GM21360 (cell line): ENCODE measurements around the gene CPN2.
A peak's percentile ranks its signal among the peaks of the same experiment; 100 is the strongest.

Source experiments
- ATAC-seq: cut with Tn5 transposase; IDR thresholded peaks from one replicate; pipeline ENCODE4 v1.9.1; 2021; ENCODE audit warnings: mild to moderate bottlenecking, moderate library complexity; ENCODE audit not compliant: unreplicated experiment

Gene CPN2

GRCh38 chr3:194329583-194329965 lies 21.6 kb downstream of the CPN2 start:
- no peak for ATAC-seq

- no peak for ATAC-seq
Observed at GRCh38 chr3:194328942-194329582, 22.1 kb downstream of the CPN2 start.

GRCh38 chr3:194328053-194328657 lies 23.0 kb downstream of the CPN2 start:
- ATAC-seq: no peak

GRCh38 chr3:194327218-194328052 lies 23.7 kb downstream of the CPN2 start:
- ATAC-seq: no peak

GRCh38 chr3:194326968-194327217 lies 24.2 kb downstream of the CPN2 start:
- ATAC-seq: no peak

GRCh38 chr3:194326192-194326967 lies 24.7 kb downstream of the CPN2 start:
- ATAC-seq: no peak

GRCh38 chr3:194325424-194326153 lies 25.5 kb downstream of the CPN2 start:
- ATAC-seq: no peak

GRCh38 chr3:194324823-194325327 lies 26.3 kb downstream of the CPN2 start:
- ATAC-seq: no peak

GRCh38 chr3:194323785-194324735 lies 27.1 kb downstream of the CPN2 start:
- ATAC-seq: no peak

GRCh38 chr3:194322678-194323211 lies 28.4 kb downstream of the CPN2 start:
- no peak for ATAC-seq

GRCh38 chr3:194321693-194322640 lies 29.2 kb downstream of the CPN2 start:
- no peak for ATAC-seq

- ATAC-seq: no peak
Observed at GRCh38 chr3:194320744-194321243, 30.3 kb downstream of the CPN2 start.

- no peak for ATAC-seq
Observed at GRCh38 chr3:194320100-194320499, 31.0 kb downstream of the CPN2 start.

- no peak for ATAC-seq
Observed at GRCh38 chr3:194318511-194319161, 32.5 kb downstream of the CPN2 start.

GRCh38 chr3:194316918-194317317 lies 34.2 kb downstream of the CPN2 start:
- no peak for ATAC-seq

- ATAC-seq: peak; percentile 29
Observed at GRCh38 chr3:194315965-194316361, 35.2 kb downstream of the CPN2 start.
